NCI-H1694 (cell line): Measurements from ENCODE around the gene EMP3.

ENCODE experiments used
- DNase-seq: peaks from one replicate; lab custom pipeline; 2025; lab: John Stamatoyannopoulos, UW

EMP3 gene

GRCh38 chr19:48379058-48379457 lies 53.7 kb downstream of the EMP3 start:
- DNase-seq: no peak
